Measurements from ENCODE around the gene EIF2D.
A peak's percentile ranks its signal among the peaks of the same experiment; 100 is the strongest.
"Not testable (repeated sequence)": the region's sequence is repeated elsewhere in the genome, so short reads cannot be mapped to it uniquely, and the experiment has no call there.

EIF2D gene

GRCh38 chr1:206586501-206587445 lies 25.5 kb downstream of the EIF2D start:
- no peak for DNase-seq

- no peak for DNase-seq
Measured at GRCh38 chr1:206584683-206585082, 27.6 kb downstream of the EIF2D start.

GRCh38 chr1:206583707-206584648 lies 28.3 kb downstream of the EIF2D start:
- DNase-seq, result peak; percentile 64

- DNase-seq, result no peak
Measured at GRCh38 chr1:206582971-206583706, 29.1 kb downstream of the EIF2D start.

- no peak for DNase-seq
Measured at GRCh38 chr1:206582537-206582936, 29.7 kb downstream of the EIF2D start.

- DNase-seq, result no peak
Measured at GRCh38 chr1:206581571-206581981, 30.7 kb downstream of the EIF2D start.

GRCh38 chr1:206581114-206581497 lies 31.2 kb downstream of the EIF2D start:
- DNase-seq, result not testable (repeated sequence)

- no peak for DNase-seq
Measured at GRCh38 chr1:206580438-206581113, 31.7 kb downstream of the EIF2D start.

GRCh38 chr1:206579747-206580437 lies 32.4 kb downstream of the EIF2D start:
- DNase-seq, result peak; percentile 51

GRCh38 chr1:206578978-206579374 lies 33.3 kb downstream of the EIF2D start:
- DNase-seq, result no peak

GRCh38 chr1:206578068-206578977 lies 33.9 kb downstream of the EIF2D start:
- no peak for DNase-seq

GRCh38 chr1:206577626-206578025 lies 34.6 kb downstream of the EIF2D start:
- DNase-seq, result no peak

GRCh38 chr1:206575894-206576737 lies 36.1 kb downstream of the EIF2D start:
- DNase-seq, result no peak

GRCh38 chr1:206575165-206575893 lies 36.9 kb downstream of the EIF2D start:
- peak; percentile 53 for DNase-seq

- DNase-seq, result no peak
Measured at GRCh38 chr1:206573762-206574161, 38.5 kb downstream of the EIF2D start.

- no peak for DNase-seq
Measured at GRCh38 chr1:206573319-206573718, 38.9 kb downstream of the EIF2D start.

GRCh38 chr1:206572835-206573234 lies 39.4 kb downstream of the EIF2D start:
- DNase-seq, result no peak

- no peak for DNase-seq
Measured at GRCh38 chr1:206570529-206570928, 41.7 kb downstream of the EIF2D start.

- no peak for DNase-seq
Measured at GRCh38 chr1:206569556-206569955, 42.7 kb downstream of the EIF2D start.

Measured in midbrain (tissue), 1 donor.